Smooth muscle cell (in vitro differentiated cells): ENCODE data around the gene ARCN1. TPM values are rescaled to one million over a fixed set of nuclear protein-coding genes. Genes with fewer than 3 reads are reported as not detected.
"Not testable (repeated sequence)": the region's sequence is repeated elsewhere in the genome, so short reads cannot be mapped to it uniquely, and the experiment has no call there.

Experiments used
- DNase-seq: peaks from one replicate; lab custom pipeline; 2025; ENCODE audit not compliant: unreplicated experiment; lab: John Stamatoyannopoulos, UW
- H2AFZ ChIP-seq: fragments of 200-600 bp; sonication (generic); 2 replicates; pipeline ENCODE4 v1.6.0; 2016; ENCODE audit warnings: antibody characterized with exemption, low read depth, mild to moderate bottlenecking
- H3F3A ChIP-seq: fragments of 200-600 bp; sonication (generic); 2 replicates; pipeline ENCODE4 v1.6.0; 2017; ENCODE audit warnings: antibody characterized with exemption, low read depth
- H3K27ac ChIP-seq: fragments of 200-600 bp; sonication (generic); 2 replicates; pipeline ENCODE4 v1.5.1; 2016; ENCODE audit warnings: low read depth, mild to moderate bottlenecking
- H3K27me3 ChIP-seq: fragments of 200-600 bp; sonication (generic); 2 replicates; pipeline ENCODE4 v1.6.1; 2016; ENCODE audit warnings: low read depth, mild to moderate bottlenecking
- H3K36me3 ChIP-seq: fragments of 200-600 bp; sonication (generic); 2 replicates; pipeline ENCODE4 v1.5.1; 2016; ENCODE audit warnings: low read depth
- H3K4me1 ChIP-seq: fragments of 200-600 bp; sonication (generic); 2 replicates; pipeline ENCODE4 v1.5.1; 2016; ENCODE audit warnings: low read depth
- H3K4me2 ChIP-seq: fragments of 200-600 bp; sonication (generic); 2 replicates; pipeline ENCODE4 v1.6.0; 2016; ENCODE audit warnings: mild to moderate bottlenecking
- H3K4me3 ChIP-seq: fragments of 200-600 bp; sonication (generic); 2 replicates; pipeline ENCODE4 v1.5.1; 2016; ENCODE audit warnings: mild to moderate bottlenecking
- H3K79me2 ChIP-seq: fragments of 200-600 bp; sonication (generic); 2 replicates; pipeline ENCODE4 v1.6.0; 2016; ENCODE audit warnings: low read depth, mild to moderate bottlenecking
- H3K9ac ChIP-seq: fragments of 200-600 bp; sonication (generic); 2 replicates; pipeline ENCODE4 v1.6.0; 2016; ENCODE audit warnings: low read depth
- H3K9me3 ChIP-seq: fragments of 200-600 bp; sonication (generic); replicated peaks from 2 replicates; pipeline ENCODE4 v1.5.1; 2016; ENCODE audit warnings: low read depth
- H4K20me1 ChIP-seq: fragments of 200-600 bp; sonication (generic); 2 replicates; pipeline ENCODE4 v1.6.0; 2016; ENCODE audit warnings: low read depth
- WGBS: methylation state at CpG from one replicate; pipeline ENCODE4 v1.1.7; 2016; ENCODE audit warnings: low lambda C conversion rate; 5-methylcytosine and 5-hydroxymethylcytosine counted together
- polyA plus RNA-seq: library from polyadenylated mRNA; unstranded; fragments of >200 nt; fragmentation: Nextera tagmentation; extraction: Ambion mirVana; gene quantifications from 2 replicates; pipeline ENCODE4 v1.2.1, GENCODE V29; 2016
- total RNA-seq: library from RNA; depleted of rRNA; stranded (reverse); fragments of >200 nt; gene quantifications from 2 replicates; pipeline ENCODE4 v1.2.3, GENCODE V29; 2014
- TF ChIP-seq, protein P1 (sequence below): fragments of 200-600 bp; sonication (generic); IDR thresholded peaks from 2 replicates; pipeline ENCODE4 v1.5.1; 2017; ENCODE audit warnings: borderline replicate concordance, mild to moderate bottlenecking, antibody characterized with exemption; ENCODE audit not compliant: insufficient read depth, poor library complexity, severe bottlenecking

Gene ARCN1
- total and polyA plus RNA-seq, 2 experiments from 2014 or later = 285 to 314 TPM

DNA sequence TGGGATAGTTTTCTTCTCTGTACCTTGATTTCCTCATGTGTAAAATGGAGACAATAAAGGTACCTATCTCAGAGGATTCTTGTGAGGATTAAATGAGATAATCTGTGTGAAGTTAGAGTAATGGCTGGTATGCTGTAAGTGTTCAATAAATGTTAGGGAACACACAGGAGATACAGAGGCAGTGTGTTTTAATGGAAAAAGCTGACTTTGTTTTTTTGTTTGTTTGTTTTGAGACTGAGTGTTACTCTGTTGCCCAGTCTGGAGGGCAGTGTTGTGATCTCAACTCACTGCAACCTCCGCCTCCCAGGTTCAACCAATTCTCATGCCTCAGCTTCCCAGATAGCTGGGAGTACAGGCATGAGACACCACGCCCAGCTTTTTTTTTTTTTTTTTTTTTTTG is 2.5 kb upstream of the ARCN1 start:
- peaks cover 16% of the 10 kb centered on the region for H4K20me1 ChIP-seq
- H3K36me3 ChIP-seq = no peaks in the 10 kb centered on the region
- H3K27me3 ChIP-seq = no peaks in the 10 kb centered on the region
- no peaks in the 10 kb centered on the region for H3K9me3 ChIP-seq
- WGBS = 84% methylated on average over 2 of the region's 2 CpGs
- H3K4me3 ChIP-seq = no peak overlapping the region
- H3K4me2 ChIP-seq = no peak overlapping the region
- H3F3A ChIP-seq = no peaks in the 10 kb centered on the region
- TF ChIP-seq, protein P1, sequence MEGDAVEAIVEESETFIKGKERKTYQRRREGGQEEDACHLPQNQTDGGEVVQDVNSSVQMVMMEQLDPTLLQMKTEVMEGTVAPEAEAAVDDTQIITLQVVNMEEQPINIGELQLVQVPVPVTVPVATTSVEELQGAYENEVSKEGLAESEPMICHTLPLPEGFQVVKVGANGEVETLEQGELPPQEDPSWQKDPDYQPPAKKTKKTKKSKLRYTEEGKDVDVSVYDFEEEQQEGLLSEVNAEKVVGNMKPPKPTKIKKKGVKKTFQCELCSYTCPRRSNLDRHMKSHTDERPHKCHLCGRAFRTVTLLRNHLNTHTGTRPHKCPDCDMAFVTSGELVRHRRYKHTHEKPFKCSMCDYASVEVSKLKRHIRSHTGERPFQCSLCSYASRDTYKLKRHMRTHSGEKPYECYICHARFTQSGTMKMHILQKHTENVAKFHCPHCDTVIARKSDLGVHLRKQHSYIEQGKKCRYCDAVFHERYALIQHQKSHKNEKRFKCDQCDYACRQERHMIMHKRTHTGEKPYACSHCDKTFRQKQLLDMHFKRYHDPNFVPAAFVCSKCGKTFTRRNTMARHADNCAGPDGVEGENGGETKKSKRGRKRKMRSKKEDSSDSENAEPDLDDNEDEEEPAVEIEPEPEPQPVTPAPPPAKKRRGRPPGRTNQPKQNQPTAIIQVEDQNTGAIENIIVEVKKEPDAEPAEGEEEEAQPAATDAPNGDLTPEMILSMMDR = no peak
- no peak overlapping the region for H3K27ac ChIP-seq
- H3K4me1 ChIP-seq = peaks cover 13% of the 10 kb centered on the region
- H3K9ac ChIP-seq = no peak overlapping the region
- H3K79me2 ChIP-seq = peaks cover 36% of the 10 kb centered on the region
- H2AFZ ChIP-seq = no peak overlapping the region
- no peak for DNase-seq

GRCh38 chr11:118570787-118571186 is 1.4 kb upstream of the ARCN1 start:
- WGBS = 97% methylated on average over 1 of the region's 1 CpG
- no peaks in the 10 kb centered on the region for H3K27me3 ChIP-seq
- peaks cover 24% of the 10 kb centered on the region for H3K4me1 ChIP-seq
- H3K79me2 ChIP-seq = peaks cover 47% of the 10 kb centered on the region
- no peak overlapping the region for H3K27ac ChIP-seq
- no peak overlapping the region for H2AFZ ChIP-seq
- no peak overlapping the region for H3K9ac ChIP-seq
- H3K36me3 ChIP-seq = no peaks in the 10 kb centered on the region
- no peaks in the 10 kb centered on the region for H3F3A ChIP-seq
- H3K4me3 ChIP-seq = no peak overlapping the region
- H4K20me1 ChIP-seq = peaks cover 27% of the 10 kb centered on the region
- H3K4me2 ChIP-seq = no peak overlapping the region
- no peak for DNase-seq
- TF ChIP-seq, protein P1 = no peak
- H3K9me3 ChIP-seq = no peaks in the 10 kb centered on the region

DNA sequence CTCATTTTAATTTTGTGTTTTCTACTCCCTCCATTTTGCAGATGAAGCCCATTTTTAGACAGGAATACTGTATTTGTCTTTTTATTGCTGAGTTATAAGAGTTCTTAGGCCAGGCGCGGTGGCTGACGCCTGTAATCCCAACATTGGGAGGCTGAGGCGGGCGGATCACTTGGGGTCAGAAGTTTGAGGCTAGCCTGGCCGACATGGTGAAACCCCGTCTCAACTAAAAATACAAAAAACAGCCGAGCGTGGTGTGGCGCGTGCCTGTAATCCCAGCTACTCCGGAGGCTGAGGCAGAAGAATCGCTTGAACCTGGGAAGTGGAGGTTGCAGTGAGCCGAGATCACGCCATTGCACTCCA is 528 bp upstream of the ARCN1 start:
- Histone ChIP-seq H3K79me2 (peaks cover 56% of the 10 kb centered on the region), H3K4me3 (peak overlapping the region; percentile 97), H3K27ac (peak overlapping the region; percentile 99), H4K20me1 (peaks cover 36% of the 10 kb centered on the region), H3K9ac (peak overlapping the region; percentile 100), H3K4me1 (peaks cover 27% of the 10 kb centered on the region), H3K4me2 (peak overlapping the region; percentile 95), H2AFZ (peak overlapping the region; percentile 63)
- H3F3A ChIP-seq, H3K9me3 ChIP-seq, H3K27me3 ChIP-seq, H3K36me3 ChIP-seq: not testable (repeated sequence)
- peak; percentile 6 for DNase-seq
- 14% methylated on average over 15 of the region's 15 CpGs for WGBS

GRCh38 chr11:118572981-118573550 is 857 bp downstream of the ARCN1 start:
- no peak overlapping the region for H2AFZ ChIP-seq
- peak overlapping the region; percentile 99 for H3K27ac ChIP-seq
- H3K27me3 ChIP-seq = no peaks in the 10 kb centered on the region
- H3K4me3 ChIP-seq = peak overlapping the region; percentile 97
- H4K20me1 ChIP-seq = peaks cover 50% of the 10 kb centered on the region
- H3K9ac ChIP-seq = peak overlapping the region; percentile 100
- no peaks in the 10 kb centered on the region for H3K9me3 ChIP-seq
- H3K79me2 ChIP-seq = peaks cover 70% of the 10 kb centered on the region
- DNase-seq = no peak
- H3F3A ChIP-seq = peaks cover 6% of the 10 kb centered on the region
- TF ChIP-seq, protein P1 = no peak
- peak overlapping the region; percentile 95 for H3K4me2 ChIP-seq
- peaks cover 30% of the 10 kb centered on the region for H3K4me1 ChIP-seq
- H3K36me3 ChIP-seq = no peaks in the 10 kb centered on the region
- WGBS = 7% methylated on average over 10 of the region's 10 CpGs
